Measurements from ENCODE around the gene DACH2.

Gene DACH2

DNA sequence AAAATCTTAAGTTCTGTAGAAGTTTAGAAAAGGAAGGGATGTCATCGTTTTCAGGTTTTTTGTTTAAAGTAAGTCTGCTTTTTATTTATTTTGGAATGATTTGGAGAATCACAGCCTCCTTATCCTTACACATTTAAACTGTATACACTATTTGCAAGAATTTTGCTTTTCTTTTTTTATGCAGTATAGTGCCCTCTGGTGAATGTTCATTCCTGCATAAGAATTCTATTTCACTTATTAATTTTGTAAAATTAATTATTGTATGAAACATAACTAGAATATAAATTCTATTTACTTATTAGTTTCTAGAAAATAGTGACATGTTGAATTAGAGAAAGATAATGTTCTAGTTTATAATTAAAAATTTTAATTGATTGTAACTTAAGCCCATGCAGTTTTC is 44.6 kb downstream of the DACH2 start:
- no peak overlapping the region for H3K4me3 ChIP-seq (ENCODE audit: low read length)
- DNase-seq (ENCODE audit: low read depth): no peak
- TF ChIP-seq, protein P1, sequence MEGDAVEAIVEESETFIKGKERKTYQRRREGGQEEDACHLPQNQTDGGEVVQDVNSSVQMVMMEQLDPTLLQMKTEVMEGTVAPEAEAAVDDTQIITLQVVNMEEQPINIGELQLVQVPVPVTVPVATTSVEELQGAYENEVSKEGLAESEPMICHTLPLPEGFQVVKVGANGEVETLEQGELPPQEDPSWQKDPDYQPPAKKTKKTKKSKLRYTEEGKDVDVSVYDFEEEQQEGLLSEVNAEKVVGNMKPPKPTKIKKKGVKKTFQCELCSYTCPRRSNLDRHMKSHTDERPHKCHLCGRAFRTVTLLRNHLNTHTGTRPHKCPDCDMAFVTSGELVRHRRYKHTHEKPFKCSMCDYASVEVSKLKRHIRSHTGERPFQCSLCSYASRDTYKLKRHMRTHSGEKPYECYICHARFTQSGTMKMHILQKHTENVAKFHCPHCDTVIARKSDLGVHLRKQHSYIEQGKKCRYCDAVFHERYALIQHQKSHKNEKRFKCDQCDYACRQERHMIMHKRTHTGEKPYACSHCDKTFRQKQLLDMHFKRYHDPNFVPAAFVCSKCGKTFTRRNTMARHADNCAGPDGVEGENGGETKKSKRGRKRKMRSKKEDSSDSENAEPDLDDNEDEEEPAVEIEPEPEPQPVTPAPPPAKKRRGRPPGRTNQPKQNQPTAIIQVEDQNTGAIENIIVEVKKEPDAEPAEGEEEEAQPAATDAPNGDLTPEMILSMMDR (IDR thresholded peaks at IDR 0.05; ENCODE audit: insufficient read depth, low read depth, low read length, missing control alignments): no peak

DNA sequence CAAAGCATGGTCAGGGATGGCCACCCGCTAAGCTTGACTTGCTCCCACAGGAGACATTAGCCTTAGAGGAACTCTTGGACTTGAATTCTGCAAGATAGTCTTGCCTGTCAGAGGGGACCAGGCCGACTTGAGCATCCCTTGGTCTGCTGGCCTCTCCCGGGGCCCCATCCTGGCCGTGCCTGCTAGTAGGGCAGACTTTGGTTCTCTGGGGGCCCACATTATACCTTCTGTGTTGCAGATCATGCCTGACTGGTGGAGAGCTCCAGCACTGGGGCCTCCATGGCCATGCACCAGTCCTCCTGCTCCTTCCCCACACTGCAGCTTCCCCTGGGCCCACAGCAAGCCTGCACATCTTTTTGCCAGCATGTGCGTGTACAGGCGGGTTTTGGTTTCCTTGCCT is 46.5 kb downstream of the DACH2 start:
- DNase-seq (ENCODE audit: low read depth): no peak
- H3K4me3 ChIP-seq (ENCODE audit: low read length): no peak overlapping the region
- TF ChIP-seq, protein P1 (IDR thresholded peaks at IDR 0.05; ENCODE audit: insufficient read depth, low read depth, low read length, missing control alignments): no peak

DNA sequence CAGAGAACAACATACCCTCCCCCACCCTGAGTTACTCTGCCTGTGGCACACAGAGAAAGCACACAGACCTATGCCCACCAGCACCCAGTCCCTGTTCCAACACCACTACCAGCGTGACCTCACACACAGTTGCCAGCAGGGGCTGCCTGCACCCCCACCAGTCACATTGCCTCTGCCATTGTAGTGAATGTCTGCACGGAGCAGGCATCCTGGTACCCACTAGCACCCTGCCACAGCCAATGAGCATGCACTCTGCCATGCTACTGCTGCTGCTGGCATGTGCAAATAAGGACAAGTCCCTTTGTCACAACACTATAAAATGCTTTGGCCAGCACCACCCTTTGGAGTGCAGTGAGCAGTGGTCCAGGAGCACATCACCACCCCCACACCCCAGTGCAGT is 47.1 kb downstream of the DACH2 start:
- no peak overlapping the region for H3K4me3 ChIP-seq (ENCODE audit: low read length)
- TF ChIP-seq, protein P1 (IDR thresholded peaks at IDR 0.05; ENCODE audit: insufficient read depth, low read depth, low read length, missing control alignments): no peak
- no peak for DNase-seq (ENCODE audit: low read depth)

DNA sequence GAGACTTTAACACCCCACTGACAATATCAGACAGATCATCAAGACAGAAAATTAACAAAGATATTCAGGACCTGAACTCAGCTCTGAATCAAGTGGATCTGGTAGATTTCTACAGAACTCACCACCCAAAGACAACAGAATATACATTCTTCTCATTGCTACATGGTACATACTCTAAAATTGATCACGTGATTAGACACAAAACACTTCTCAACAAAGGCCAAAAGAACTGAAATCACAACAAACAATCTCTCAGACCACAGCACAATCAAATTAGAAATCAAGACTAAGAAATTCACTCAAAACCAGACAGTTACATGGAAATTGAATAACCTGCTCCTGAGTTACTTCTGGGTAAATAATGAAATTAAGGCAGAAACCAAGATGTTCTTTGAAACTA is 49.6 kb downstream of the DACH2 start:
- TF ChIP-seq, protein P1 (IDR thresholded peaks at IDR 0.05; ENCODE audit: insufficient read depth, low read depth, low read length, missing control alignments): no peak
- no peak overlapping the region for H3K4me3 ChIP-seq (ENCODE audit: low read length)
- DNase-seq (ENCODE audit: low read depth): no peak

DNA sequence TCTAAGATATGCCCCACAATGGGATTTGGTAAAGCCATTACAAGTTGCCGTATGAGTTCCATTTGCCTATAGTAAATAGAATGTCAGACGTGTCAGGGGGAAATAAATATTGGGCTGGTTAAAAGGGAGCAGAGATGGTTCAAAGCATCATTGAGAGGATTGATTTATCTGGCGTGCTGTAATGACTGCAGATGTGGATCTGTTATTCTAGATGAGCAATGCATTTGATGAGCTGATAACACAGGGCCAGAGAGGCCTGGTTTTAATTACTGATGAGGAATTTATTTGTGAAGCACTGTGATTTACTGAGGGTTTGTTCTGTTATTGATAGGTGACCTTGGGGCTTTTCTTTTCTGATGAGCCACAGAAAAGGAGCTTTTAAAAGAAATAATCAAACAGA is 62.5 kb downstream of the DACH2 start:
- TF ChIP-seq, protein P1 (IDR thresholded peaks at IDR 0.05; ENCODE audit: insufficient read depth, low read depth, low read length, missing control alignments): no peak
- DNase-seq (ENCODE audit: low read depth): no peak
- H3K4me3 ChIP-seq (ENCODE audit: low read length): no peak overlapping the region

DNA sequence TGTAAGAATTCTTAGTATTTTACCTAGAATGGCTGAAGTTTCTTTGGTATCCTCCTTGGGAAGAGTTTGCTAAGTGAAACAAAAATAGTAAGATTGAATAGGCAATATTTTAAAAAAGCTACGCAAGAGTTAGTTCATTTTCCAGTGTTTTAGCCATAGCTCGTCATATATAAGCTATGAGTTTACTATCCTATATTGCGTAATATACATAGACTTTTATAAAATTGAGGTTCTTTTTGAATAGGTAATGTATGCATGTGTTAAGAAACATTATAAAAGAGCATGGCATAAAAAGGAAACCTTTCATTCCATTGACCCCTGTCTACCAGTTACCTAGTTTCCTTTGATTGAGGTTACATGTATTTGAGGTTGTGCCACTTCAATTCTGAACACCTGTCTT is 67.0 kb downstream of the DACH2 start:
- H3K4me3 ChIP-seq (ENCODE audit: low read length): no peak overlapping the region
- DNase-seq (ENCODE audit: low read depth): no peak
- TF ChIP-seq, protein P1 (IDR thresholded peaks at IDR 0.05; ENCODE audit: insufficient read depth, low read depth, low read length, missing control alignments): no peak

DNA sequence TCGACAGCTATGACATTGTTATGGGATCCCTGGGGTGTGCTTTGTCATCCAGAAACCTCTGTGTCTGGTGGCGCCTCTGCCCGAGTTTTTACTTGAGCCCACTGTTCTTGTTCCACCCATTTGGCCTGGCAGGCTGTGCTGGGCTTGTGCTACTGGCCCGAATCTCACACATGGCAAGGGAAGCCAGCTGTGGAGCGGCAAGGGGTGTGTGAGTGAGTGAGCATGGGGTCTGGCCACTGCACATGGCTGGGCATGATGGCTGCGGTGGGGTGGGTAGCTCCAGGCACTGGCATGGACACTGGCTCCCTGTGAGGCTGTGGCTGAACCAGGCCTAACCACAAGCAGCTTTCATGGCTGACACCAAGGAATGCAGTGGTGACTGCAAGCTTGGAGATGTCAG is 89.2 kb downstream of the DACH2 start:
- no peak overlapping the region for H3K4me3 ChIP-seq (ENCODE audit: low read length)
- TF ChIP-seq, protein P1 (IDR thresholded peaks at IDR 0.05; ENCODE audit: insufficient read depth, low read depth, low read length, missing control alignments): no peak
- no peak for DNase-seq (ENCODE audit: low read depth)
